GM21717 (cell line): ENCODE results near the gene SYTL3.
A peak's percentile ranks its signal among the peaks of the same experiment; 100 is the strongest.
"Not testable (repeated sequence)": the region's sequence is repeated elsewhere in the genome, so short reads cannot be mapped to it uniquely, and the experiment has no call there.

Experiments
- ATAC-seq: cut with Tn5 transposase; IDR thresholded peaks from one replicate; pipeline ENCODE4 v1.9.1; 2021; ENCODE audit warnings: mild to moderate bottlenecking, moderate library complexity; ENCODE audit not compliant: unreplicated experiment

The SYTL3 gene

DNA sequence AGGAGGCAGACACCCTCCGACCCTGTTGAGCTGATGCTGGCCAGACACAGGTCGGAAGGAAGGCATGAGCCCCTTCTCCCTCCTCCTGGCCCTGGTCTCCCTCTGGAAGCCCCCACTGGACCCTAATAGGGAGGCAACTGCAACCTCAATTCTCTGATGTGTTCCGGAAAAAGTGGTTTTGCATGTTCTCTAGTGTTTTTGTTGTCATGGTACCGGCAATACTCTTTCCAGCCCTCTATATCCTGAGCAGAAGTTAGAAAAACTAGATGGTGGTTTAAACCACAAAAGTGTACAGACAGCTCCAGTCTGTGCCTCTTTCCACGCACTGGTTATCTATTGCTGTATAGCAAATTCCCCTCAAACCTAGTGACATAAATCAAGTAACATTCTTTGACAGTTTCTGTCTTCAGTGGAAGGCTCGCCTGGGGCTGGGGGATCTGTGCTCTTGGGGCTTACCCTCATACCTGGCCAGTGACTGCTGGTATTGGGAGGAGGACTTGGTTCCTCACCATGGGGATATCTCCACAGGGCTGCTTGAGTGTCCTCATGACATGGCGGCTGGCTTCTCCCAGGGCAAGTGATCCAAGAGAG, 37.0 kb downstream of the SYTL3 start:
- ATAC-seq: no peak

DNA sequence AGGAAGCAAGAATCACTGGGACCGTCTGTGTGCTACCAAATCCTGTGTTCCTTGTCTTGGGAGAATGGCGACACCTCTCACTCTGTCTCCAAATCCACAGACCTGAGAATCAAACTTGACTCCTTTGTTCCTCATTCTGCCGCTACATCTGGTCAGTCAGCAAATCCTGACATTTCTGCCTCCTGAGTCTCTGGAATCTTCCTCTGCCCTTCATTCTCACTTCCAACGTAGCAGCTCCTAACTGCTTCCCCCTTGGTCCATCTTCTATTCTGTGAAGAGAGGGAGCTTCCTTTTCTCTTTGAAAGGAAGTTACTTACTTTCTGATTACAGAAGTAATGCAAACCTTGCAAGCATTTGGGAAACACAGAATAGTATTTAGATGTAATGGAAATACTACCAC, 37.7 kb downstream of the SYTL3 start:
- no peak for ATAC-seq

DNA sequence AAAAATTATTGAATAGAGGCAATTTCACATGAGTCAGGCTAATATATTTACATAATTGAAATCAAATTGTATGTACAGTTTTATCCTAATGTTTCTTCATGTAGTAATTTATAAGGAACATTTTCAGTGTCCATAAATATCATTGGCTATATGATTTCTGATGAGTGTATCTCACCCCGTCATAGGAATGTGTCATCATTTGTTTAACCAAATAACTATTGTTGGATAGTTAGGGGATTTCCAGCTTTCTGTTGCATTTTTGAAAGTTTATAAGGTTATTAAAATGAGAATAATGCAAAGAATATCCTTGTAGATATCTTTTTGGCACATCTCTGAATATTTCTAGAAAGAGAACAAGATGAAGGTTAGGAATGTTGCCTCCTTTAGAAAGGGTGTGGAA, 39.0 kb downstream of the SYTL3 start:
- ATAC-seq: no peak

- no peak for ATAC-seq
These were observed 45.1 kb downstream of the SYTL3 start for GRCh38 chr6:158694913-158695312.

GRCh38 chr6:158697811-158698210, 48.0 kb downstream of the SYTL3 start:
- ATAC-seq: no peak

GRCh38 chr6:158698931-158699330, 49.1 kb downstream of the SYTL3 start:
- no peak for ATAC-seq

DNA sequence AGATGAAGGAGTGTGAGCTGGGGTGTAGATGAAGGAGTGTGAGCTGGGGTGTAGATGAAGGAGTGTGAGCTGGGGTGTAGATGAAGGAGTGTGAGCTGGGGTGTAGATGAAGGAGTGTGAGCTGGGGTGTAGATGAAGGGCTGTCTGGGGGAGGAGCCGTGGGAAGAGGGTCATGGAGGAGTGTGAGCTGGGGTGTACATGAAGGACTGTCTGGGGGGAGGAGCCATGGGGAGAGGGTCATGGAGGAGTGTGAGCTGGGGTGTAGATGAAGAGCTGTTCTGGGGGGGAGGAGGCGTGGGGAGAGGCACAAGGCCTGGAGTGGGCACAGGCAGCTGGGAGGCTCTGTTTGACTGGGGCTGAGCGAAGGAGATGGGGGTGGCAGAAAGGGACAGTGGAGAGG, 51.4 kb downstream of the SYTL3 start:
- not testable (repeated sequence) for ATAC-seq

DNA sequence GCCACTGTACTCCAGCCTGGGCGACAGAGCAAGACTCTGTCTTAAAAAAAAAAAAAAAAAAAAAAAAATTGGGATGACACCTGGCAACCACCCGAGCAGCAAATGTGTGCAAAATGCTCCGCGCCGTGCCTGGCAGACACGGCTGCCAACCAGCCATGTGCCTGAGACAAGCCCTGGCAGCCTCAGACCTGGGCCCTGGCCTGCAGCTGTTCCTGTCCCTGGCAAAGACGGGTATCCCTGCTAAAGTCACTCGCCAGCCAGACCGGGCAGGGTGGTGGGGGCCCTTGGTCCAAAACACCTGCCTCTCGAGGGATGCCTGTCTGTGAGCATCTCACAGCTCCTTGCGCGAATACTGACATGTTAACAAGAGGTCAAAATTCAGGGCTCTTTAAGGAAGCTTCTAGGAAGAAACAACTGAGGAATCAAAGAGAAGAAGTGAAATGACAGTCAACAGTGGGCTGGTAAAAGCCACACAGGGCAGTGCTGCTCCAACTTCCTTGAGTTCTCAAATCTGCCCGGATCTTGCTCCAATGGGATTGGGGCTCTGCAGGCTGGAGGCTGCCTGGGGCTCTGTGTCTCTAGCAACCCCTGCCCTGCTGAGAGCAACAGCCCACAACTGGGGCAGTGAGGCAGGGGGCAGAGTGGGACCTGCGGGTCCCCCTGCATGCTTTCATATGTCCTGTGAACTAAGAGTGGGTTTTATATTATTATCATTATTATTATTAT, 53.4 kb downstream of the SYTL3 start:
- no peak for ATAC-seq

GRCh38 chr6:158703837-158704822, 54.3 kb downstream of the SYTL3 start:
- ATAC-seq: peak; percentile 94

DNA sequence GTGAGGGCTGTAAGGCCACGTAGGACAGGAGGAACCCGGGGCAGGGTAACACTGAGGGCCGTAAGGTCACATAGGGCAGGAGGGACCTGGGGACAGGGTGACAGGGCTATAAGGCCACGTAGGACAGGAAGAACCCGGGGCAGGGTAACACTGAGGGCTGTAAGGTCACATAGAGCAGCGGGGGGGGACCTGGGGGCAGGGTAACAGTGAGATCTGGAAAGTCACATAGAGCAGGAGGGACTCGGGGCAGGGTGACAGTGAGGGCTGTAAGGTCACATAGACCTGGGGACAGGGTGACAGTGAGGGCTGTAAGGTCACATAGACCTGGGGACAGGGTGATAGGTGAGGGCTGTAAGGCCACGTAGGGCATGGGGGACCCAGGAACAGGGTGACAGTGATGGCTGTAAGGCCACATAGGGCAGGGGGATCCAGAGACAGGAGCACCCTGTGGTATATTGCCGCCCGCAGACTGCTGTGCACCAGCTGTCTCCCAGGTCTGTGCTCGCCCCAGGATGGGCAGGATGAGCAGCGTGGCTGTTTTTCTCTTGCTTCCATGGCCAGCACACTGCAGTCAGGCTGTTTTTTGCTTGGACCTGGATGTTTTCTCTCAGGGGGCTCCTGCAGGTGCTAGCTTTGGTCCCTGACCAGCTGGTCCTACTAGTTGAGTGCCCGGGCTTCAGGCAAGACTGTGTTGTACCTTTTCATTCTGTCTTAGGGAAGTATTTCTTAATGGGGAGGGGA, 55.7 kb downstream of the SYTL3 start:
- ATAC-seq: no peak

DNA sequence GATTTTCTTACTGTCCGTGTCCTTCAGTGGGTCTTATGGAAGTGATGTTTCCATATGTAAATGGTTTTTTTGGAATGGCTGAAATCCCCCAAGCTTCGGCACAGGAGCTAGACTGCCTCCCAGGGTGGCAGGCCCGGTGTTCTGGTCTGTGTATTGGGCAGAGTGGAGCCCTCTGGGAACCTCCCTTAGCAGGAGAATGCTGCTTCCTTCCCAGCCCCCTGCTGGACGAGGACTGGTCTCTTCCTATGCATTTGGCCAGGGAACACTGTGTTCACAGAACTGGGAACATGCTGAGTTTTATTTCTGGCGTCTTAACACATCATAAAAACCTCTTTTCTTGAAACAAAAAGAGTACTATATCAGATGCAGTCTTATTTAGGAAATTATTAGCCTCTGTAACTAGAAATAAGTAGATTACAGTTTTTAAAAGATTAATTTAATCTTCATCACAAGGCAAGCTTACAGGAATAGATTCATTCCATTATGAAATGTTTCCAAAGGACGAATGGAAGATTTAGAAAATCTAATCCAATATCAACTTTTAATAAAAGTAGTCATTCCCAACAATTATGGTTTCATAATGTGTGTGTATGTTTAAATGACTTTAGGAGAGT, 56.6 kb downstream of the SYTL3 start:
- ATAC-seq: no peak

DNA sequence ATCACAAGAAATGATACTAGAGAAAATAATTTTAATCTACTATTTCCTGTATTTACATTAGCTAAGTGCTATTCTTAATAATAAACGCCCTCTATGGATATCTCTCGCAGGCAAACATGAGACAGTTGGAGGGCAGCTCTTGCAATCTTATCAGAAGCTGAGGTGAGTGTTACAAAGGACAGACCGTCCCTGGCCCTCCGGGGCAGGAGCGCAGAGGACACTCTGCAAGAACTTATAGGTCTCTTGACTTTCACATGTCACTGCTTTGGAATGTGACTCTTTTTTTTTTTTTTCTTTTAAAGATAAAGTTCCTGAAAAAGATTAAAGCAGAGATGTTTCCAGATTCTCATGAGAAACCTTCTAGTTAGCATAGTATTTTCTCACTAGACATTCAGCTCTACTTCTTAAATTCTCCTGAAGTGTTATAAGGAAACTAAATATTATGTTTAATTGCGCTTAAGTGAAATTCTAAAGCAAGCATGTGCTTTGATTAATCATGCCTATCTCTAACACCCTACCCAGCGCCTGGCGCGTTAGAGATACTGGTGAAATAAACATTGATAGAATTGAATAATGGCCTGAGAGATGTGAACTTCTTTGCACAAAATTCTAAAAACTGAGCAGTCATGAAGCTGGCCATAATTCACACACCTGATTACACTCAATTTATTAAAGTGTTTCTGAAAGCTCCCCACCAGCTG, 57.4 kb downstream of the SYTL3 start:
- ATAC-seq: no peak

DNA sequence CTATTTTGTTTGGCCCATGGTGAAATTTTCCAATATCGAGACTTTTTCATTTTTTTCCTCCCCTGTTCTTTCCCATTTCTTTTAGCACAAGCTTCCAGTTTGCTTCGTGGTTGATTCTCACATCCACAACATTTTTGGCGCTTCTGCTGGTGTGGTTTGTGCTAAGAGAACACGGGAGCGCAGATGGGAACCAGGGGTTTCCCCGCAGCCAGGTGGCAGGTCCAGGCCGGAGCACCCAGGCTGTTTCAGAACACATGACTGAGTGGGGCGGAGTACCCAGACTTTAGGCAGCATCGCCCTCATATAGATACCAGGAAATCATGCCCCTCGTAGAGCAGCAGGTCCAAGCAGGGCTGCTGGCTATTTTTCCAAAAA, 58.0 kb downstream of the SYTL3 start:
- ATAC-seq: peak; percentile 46

DNA sequence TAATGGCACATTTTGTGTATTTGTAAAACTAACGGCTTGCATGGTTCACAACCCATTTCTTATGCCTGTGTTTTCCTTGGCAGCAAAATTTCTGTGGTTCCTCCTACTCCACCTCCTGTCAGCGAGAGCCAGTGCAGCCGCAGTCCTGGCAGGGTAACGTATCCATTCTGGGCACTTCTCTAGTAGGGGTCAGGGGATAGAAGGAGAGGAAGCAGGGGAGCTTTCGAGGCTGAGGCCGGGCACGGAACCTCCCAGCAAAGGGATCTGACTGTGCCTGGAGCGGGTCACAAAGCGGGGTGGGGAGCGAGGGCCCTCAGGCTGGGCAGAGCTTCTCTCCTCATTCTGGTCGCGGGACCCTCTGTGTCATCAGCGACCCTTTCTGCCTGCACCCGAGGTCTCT, 58.4 kb downstream of the SYTL3 start:
- no peak for ATAC-seq

GRCh38 chr6:158709809-158710208, 60.0 kb downstream of the SYTL3 start:
- ATAC-seq: no peak

GRCh38 chr6:158711264-158711663, 61.4 kb downstream of the SYTL3 start:
- ATAC-seq: no peak

- ATAC-seq: no peak
These were observed 63.6 kb downstream of the SYTL3 start for GRCh38 chr6:158713469-158713868.

GRCh38 chr6:158714706-158715105, 64.9 kb downstream of the SYTL3 start:
- ATAC-seq: no peak

DNA sequence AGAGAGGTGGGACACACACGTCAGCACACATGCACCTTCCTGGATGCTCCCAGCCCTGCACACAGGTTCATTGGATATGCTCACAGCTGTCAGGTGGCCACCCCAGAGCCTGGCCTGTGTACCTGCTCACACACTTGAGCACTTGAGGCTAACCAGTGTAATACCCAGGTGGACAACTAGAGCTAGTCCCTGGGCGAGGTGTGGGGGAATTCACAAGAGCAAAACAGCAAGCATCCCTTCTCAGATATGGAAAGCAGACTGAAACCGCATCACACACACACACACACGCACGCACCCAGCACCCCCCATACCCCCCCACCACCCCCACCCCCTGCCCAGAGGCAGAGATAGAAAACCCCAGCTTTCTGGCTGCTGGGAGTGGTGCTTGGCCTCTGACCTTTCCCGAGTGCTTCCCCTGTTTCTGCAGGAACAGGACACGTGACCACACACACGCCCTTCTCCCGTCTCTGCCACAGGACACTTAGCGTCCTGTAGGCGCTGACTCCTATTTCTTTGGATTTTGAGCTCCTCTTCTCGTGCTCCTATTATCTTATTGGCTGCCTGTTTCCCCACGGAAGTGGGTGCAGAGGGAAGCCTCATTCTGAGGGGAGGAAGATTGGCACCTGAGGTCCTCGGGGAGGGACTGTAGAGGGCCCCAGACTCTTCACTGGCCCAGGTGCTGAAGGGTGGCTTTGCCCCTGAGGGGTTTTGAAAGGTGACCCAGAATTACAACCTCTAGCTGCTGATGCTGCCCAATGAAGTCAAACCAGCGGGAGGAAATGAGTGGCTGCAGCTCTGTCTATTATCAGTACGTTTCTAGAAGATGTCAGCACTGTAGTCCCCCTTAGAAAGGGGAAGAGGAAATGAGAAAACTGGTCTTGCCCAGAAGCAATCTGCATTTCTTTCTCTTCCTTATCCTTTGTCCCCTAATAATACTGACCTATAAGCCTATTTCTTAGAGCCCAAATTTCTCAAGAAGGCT, 65.8 kb downstream of the SYTL3 start:
- ATAC-seq: peak; percentile 63
